NOMO-1 treated with dmso at 0.1 percent for 144 hours (cell line): Measurements from ENCODE around the gene NTRK3.

Experiments
- DNase-seq: peaks from one replicate; lab custom pipeline; 2025; ENCODE audit not compliant: unreplicated experiment; lab: John Stamatoyannopoulos, UW

Gene NTRK3

GRCh38 chr15:88185584-88185983 is 71.0 kb downstream of the NTRK3 start:
- DNase-seq: no peak

GRCh38 chr15:88181613-88182012 is 74.9 kb downstream of the NTRK3 start:
- DNase-seq: no peak

GRCh38 chr15:88179562-88179961 is 77.0 kb downstream of the NTRK3 start:
- DNase-seq: no peak

GRCh38 chr15:88178631-88179030 is 77.9 kb downstream of the NTRK3 start:
- no peak for DNase-seq

GRCh38 chr15:88177451-88177850 is 79.1 kb downstream of the NTRK3 start:
- DNase-seq: no peak

- no peak for DNase-seq
Observed at GRCh38 chr15:88174571-88174970, 82.0 kb downstream of the NTRK3 start.

GRCh38 chr15:88166082-88166993 is 90.2 kb downstream of the NTRK3 start:
- DNase-seq: no peak

GRCh38 chr15:88161636-88162035 is 94.9 kb downstream of the NTRK3 start:
- DNase-seq: no peak

- DNase-seq: no peak
Observed at GRCh38 chr15:88155310-88155709, 101.2 kb downstream of the NTRK3 start.

- no peak for DNase-seq
Observed at GRCh38 chr15:88152672-88153071, 103.9 kb downstream of the NTRK3 start.

- no peak for DNase-seq
Observed at GRCh38 chr15:88147760-88148159, 108.8 kb downstream of the NTRK3 start.

- DNase-seq: no peak
Observed at GRCh38 chr15:88144921-88145653, 111.5 kb downstream of the NTRK3 start.

- DNase-seq: no peak
Observed at GRCh38 chr15:88142121-88142520, 114.4 kb downstream of the NTRK3 start.

GRCh38 chr15:88141269-88141889 is 115.2 kb downstream of the NTRK3 start:
- DNase-seq: no peak

GRCh38 chr15:88140398-88140797 is 116.1 kb downstream of the NTRK3 start:
- no peak for DNase-seq

- no peak for DNase-seq
Observed at GRCh38 chr15:88139936-88140335, 116.6 kb downstream of the NTRK3 start.

GRCh38 chr15:88133795-88134194 is 122.7 kb downstream of the NTRK3 start:
- DNase-seq: no peak

GRCh38 chr15:88132499-88132898 is 124.0 kb downstream of the NTRK3 start:
- DNase-seq: no peak

- no peak for DNase-seq
Observed at GRCh38 chr15:88131937-88132336, 124.6 kb downstream of the NTRK3 start.

GRCh38 chr15:88127432-88127790 is 129.1 kb downstream of the NTRK3 start:
- no peak for DNase-seq

- no peak for DNase-seq
Observed at GRCh38 chr15:88126695-88127431, 129.7 kb downstream of the NTRK3 start.
